Calu3 (cell line): ENCODE measurements around the gene RAD51B. TPM values are rescaled to one million over a fixed set of nuclear protein-coding genes. Genes with fewer than 3 reads are reported as not detected.

Experiments used
- BruUV-seq: library from RNA; stranded (reverse); fragments of 400-500 nt; replicated peaks from 2 replicates; lab custom pipeline; 2021; lab: Mats Ljungman, UMichigan
- CTCF ChIA-PET: fragments of 300-600 bp; sonication (Branson Sonifier 250); formaldehyde crosslinking; loops from one replicate; lab custom pipeline; 2022; ENCODE audit warnings: antibody characterized with exemption; lab: Charles Lee
- DNase-seq: peaks from one replicate; pipeline ENCODE4 v3.0.0; 2022
- H3K27ac Mint-ChIP-seq: one replicate; pipeline ENCODE4 v1.8.0; 2022; ENCODE audit warnings: mixed read lengths; ENCODE audit not compliant: unreplicated experiment
- H3K27me3 Mint-ChIP-seq: one replicate; pipeline ENCODE4 v1.8.0; 2022; ENCODE audit warnings: mixed read lengths; ENCODE audit not compliant: unreplicated experiment
- H3K36me3 Mint-ChIP-seq: one replicate; pipeline ENCODE4 v1.8.0; 2022; ENCODE audit warnings: mild to moderate bottlenecking, moderate library complexity, mixed read lengths; ENCODE audit not compliant: insufficient read depth, unreplicated experiment
- H3K4me1 Mint-ChIP-seq: one replicate; pipeline ENCODE4 v1.8.0; 2022; ENCODE audit warnings: mild to moderate bottlenecking, low read depth, mixed read lengths; ENCODE audit not compliant: unreplicated experiment
- H3K4me3 Mint-ChIP-seq: one replicate; pipeline ENCODE4 v1.8.0; 2022; ENCODE audit warnings: mild to moderate bottlenecking, low read depth, moderate library complexity, mixed read lengths; ENCODE audit not compliant: unreplicated experiment
- H3K9me3 Mint-ChIP-seq: one replicate; pipeline ENCODE4 v1.8.0; 2022; ENCODE audit warnings: low read depth, mixed read lengths; ENCODE audit not compliant: unreplicated experiment
- intact Hi-C: fragments of 100-400 bp; cut with micrococcal nuclease; formaldehyde crosslinking; loops from one replicate; pipeline ENCODE4 v1.10.0; 2022; ENCODE audit not compliant: unreplicated experiment
- total RNA-seq: library from RNA; stranded (reverse); gene quantifications from 2 replicates; pipeline ENCODE4 v1.2.3, GENCODE V29; 2022
- TF ChIP-seq, protein P1 (sequence below): fragments of 200-600 bp; IDR thresholded peaks from one replicate; pipeline ENCODE4 v1.8.0; 2022; ENCODE audit warnings: antibody characterized with exemption; ENCODE audit not compliant: unreplicated experiment

Gene RAD51B
- total RNA-seq, 1 experiment from 2014 or later: 24.7 TPM

- DNase-seq: no peak
These were observed 545.6 kb downstream of the RAD51B start for GRCh38 chr14:68365228-68365627.

DNA sequence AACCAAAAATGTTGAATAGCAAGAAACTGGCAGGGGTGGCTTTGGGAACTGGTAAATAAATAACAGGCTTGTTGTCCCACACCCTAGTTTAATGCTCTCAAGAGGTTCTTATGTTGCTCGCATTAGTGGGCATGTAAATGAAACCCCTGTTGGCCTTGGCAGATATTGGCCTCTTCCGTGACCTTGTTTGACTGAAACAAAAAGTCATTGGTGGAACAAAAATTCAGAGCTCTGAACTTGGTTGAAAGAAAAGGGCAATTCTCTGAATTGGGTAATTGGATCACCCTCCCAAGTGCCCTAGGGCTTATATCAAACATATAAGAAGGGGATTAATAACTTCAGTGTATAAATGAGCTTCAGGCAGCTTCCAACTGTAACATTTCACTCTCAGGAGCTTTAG, 547.1 kb downstream of the RAD51B start:
- intact Hi-C loops: loop anchor here (5.0 kb wide), 2 partner anchors 59 to 119 kb away; no protein-coding TSS in a partner anchor
- BruUV-seq: no TSS peak
- Mint-ChIP-seq H3K27me3 (no peaks in the 10 kb centered on the region), H3K27ac (no peak overlapping the region), H3K4me3 (no peak overlapping the region), H3K4me1 (peaks cover 14% of the 10 kb centered on the region), H3K36me3 (no peaks in the 10 kb centered on the region), H3K9me3 (no peaks in the 10 kb centered on the region)
- DNase-seq: no peak
- TF ChIP-seq, protein P1, sequence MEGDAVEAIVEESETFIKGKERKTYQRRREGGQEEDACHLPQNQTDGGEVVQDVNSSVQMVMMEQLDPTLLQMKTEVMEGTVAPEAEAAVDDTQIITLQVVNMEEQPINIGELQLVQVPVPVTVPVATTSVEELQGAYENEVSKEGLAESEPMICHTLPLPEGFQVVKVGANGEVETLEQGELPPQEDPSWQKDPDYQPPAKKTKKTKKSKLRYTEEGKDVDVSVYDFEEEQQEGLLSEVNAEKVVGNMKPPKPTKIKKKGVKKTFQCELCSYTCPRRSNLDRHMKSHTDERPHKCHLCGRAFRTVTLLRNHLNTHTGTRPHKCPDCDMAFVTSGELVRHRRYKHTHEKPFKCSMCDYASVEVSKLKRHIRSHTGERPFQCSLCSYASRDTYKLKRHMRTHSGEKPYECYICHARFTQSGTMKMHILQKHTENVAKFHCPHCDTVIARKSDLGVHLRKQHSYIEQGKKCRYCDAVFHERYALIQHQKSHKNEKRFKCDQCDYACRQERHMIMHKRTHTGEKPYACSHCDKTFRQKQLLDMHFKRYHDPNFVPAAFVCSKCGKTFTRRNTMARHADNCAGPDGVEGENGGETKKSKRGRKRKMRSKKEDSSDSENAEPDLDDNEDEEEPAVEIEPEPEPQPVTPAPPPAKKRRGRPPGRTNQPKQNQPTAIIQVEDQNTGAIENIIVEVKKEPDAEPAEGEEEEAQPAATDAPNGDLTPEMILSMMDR: no peak
- CTCF ChIA-PET: no interaction called here

More at GRCh38 chr14:68365228-68365627, 545.6 kb downstream of the RAD51B start:
- CTCF ChIA-PET: interaction anchor here (1.3 to 1.5 kb wide), 2 partner anchors 12 to 58 kb away, joined by 5 read pairs; no protein-coding TSS in a partner anchor
- H3K9me3 Mint-ChIP-seq: no peaks in the 10 kb centered on the region
- intact Hi-C loops: loop anchor here (5.0 kb wide), 2 partner anchors 58 to 118 kb away; no protein-coding TSS in a partner anchor
- BruUV-seq: no TSS peak
- no peaks in the 10 kb centered on the region for H3K36me3 Mint-ChIP-seq
- peaks cover 21% of the 10 kb centered on the region for H3K4me1 Mint-ChIP-seq
- TF ChIP-seq, protein P1: no peak
- H3K4me3 Mint-ChIP-seq: peak overlapping the region; percentile 34
- H3K27me3 Mint-ChIP-seq: no peaks in the 10 kb centered on the region
- H3K27ac Mint-ChIP-seq: peak overlapping the region; percentile 86

GRCh38 chr14:68367536-68367935, 548.0 kb downstream of the RAD51B start:
- no TSS peak for BruUV-seq
- CTCF ChIA-PET: no interaction called here
- intact Hi-C loops: loop anchor here (5.0 kb wide), 2 partner anchors 60 to 120 kb away; no protein-coding TSS in a partner anchor
- DNase-seq: no peak
- TF ChIP-seq, protein P1: no peak
- Mint-ChIP-seq H3K4me1 (peaks cover 14% of the 10 kb centered on the region), H3K9me3 (no peaks in the 10 kb centered on the region), H3K27ac (no peak overlapping the region), H3K4me3 (no peak overlapping the region), H3K27me3 (no peaks in the 10 kb centered on the region), H3K36me3 (no peaks in the 10 kb centered on the region)

GRCh38 chr14:68368850-68369249, 549.3 kb downstream of the RAD51B start:
- no TSS peak for BruUV-seq
- intact Hi-C loops: loop anchor here (5.0 kb wide), 2 partner anchors 62 to 122 kb away; no protein-coding TSS in a partner anchor

More at GRCh38 chr14:68368850-68369249, 549.3 kb downstream of the RAD51B start:
- DNase-seq: no peak
- CTCF ChIA-PET: no interaction called here
- H3K4me1 Mint-ChIP-seq: peaks cover 14% of the 10 kb centered on the region
- no peak overlapping the region for H3K4me3 Mint-ChIP-seq
- no peaks in the 10 kb centered on the region for H3K36me3 Mint-ChIP-seq
- H3K9me3 Mint-ChIP-seq: no peaks in the 10 kb centered on the region
- no peaks in the 10 kb centered on the region for H3K27me3 Mint-ChIP-seq
- H3K27ac Mint-ChIP-seq: no peak overlapping the region
- TF ChIP-seq, protein P1: no peak
